Measurements from ENCODE around the gene NKD2. TPM values are rescaled to one million over a fixed set of nuclear protein-coding genes. Genes with fewer than 3 reads are reported as not detected.
A peak's percentile ranks its signal among the peaks of the same experiment; 100 is the strongest.
"Not testable (repeated sequence)": the region's sequence is repeated elsewhere in the genome, so short reads cannot be mapped to it uniquely, and the experiment has no call there.

NKD2 gene
- total and polyA plus RNA-seq, 9 donors, result 1.5 to 5.3 (median 2.3) TPM

- 66% methylated on average over 6 of the region's 6 CpGs for WGBS (ENCODE audit: insufficient coverage)
- Histone ChIP-seq H3K27me3 (ENCODE audit: control insufficient read depth, insufficient read depth, low read length) (peaks cover 26% of the 10 kb centered on the region), H3K4me1 (ENCODE audit: control insufficient read depth, insufficient read depth, low read length) (peaks cover 29% of the 10 kb centered on the region), H3K36me3 (ENCODE audit: control insufficient read depth, insufficient read depth, low read length) (no peaks in the 10 kb centered on the region), H3K27ac (ENCODE audit: low read length) (no peak overlapping the region), H3K4me3 (ENCODE audit: low read length) (no peak overlapping the region), H3K9me3 (replicated peaks; ENCODE audit: control insufficient read depth, low read depth, low read length) (no peaks in the 10 kb centered on the region)
- DNase-seq, result no peak
Measured at GRCh38 chr5:999032-999501, 9.5 kb upstream of the NKD2 start.

GRCh38 chr5:999724-1000123 is 8.9 kb upstream of the NKD2 start:
- H3K36me3 ChIP-seq (ENCODE audit: control insufficient read depth, insufficient read depth, low read length), result no peaks in the 10 kb centered on the region

GRCh38 chr5:1000329-1000728 is 8.3 kb upstream of the NKD2 start:
- peaks cover 37% of the 10 kb centered on the region for H3K27me3 ChIP-seq (ENCODE audit: control insufficient read depth, insufficient read depth, low read length)
- H3K4me3 ChIP-seq (ENCODE audit: low read length), result no peak overlapping the region
- WGBS (ENCODE audit: insufficient coverage), result 89% methylated on average over 9 of the region's 9 CpGs
- no peaks in the 10 kb centered on the region for H3K36me3 ChIP-seq (ENCODE audit: control insufficient read depth, insufficient read depth, low read length)
- no peak overlapping the region for H3K27ac ChIP-seq (ENCODE audit: low read length)
- no peaks in the 10 kb centered on the region for H3K9me3 ChIP-seq (replicated peaks; ENCODE audit: control insufficient read depth, low read depth, low read length)
- H3K4me1 ChIP-seq (ENCODE audit: control insufficient read depth, insufficient read depth, low read length), result peaks cover 30% of the 10 kb centered on the region
- DNase-seq, result no peak

More at GRCh38 chr5:999724-1000123, 8.9 kb upstream of the NKD2 start:
- no peak overlapping the region for H3K27ac ChIP-seq (ENCODE audit: low read length)
- no peak overlapping the region for H3K4me3 ChIP-seq (ENCODE audit: low read length)
- peaks cover 28% of the 10 kb centered on the region for H3K4me1 ChIP-seq (ENCODE audit: control insufficient read depth, insufficient read depth, low read length)
- 96% methylated on average over 3 of the region's 5 CpGs for WGBS (ENCODE audit: insufficient coverage)
- peaks cover 32% of the 10 kb centered on the region for H3K27me3 ChIP-seq (ENCODE audit: control insufficient read depth, insufficient read depth, low read length)
- DNase-seq, result no peak
- no peaks in the 10 kb centered on the region for H3K9me3 ChIP-seq (replicated peaks; ENCODE audit: control insufficient read depth, low read depth, low read length)

- H3K36me3 ChIP-seq (ENCODE audit: control insufficient read depth, insufficient read depth, low read length); DNase-seq; H3K9me3 ChIP-seq (replicated peaks; ENCODE audit: control insufficient read depth, low read depth, low read length); H3K4me3 ChIP-seq (ENCODE audit: low read length); H3K27ac ChIP-seq (ENCODE audit: low read length): not testable (repeated sequence)
- peaks cover 33% of the 10 kb centered on the region for H3K4me1 ChIP-seq (ENCODE audit: control insufficient read depth, insufficient read depth, low read length)
- WGBS (ENCODE audit: insufficient coverage), result 85% methylated on average over 5 of the region's 11 CpGs
- H3K27me3 ChIP-seq (ENCODE audit: control insufficient read depth, insufficient read depth, low read length), result peaks cover 42% of the 10 kb centered on the region
Measured at GRCh38 chr5:1000831-1001230, 7.8 kb upstream of the NKD2 start.

- Histone ChIP-seq H3K36me3 (ENCODE audit: control insufficient read depth, insufficient read depth, low read length) (no peaks in the 10 kb centered on the region), H3K27me3 (ENCODE audit: control insufficient read depth, insufficient read depth, low read length) (peaks cover 49% of the 10 kb centered on the region), H3K4me1 (ENCODE audit: control insufficient read depth, insufficient read depth, low read length) (peaks cover 33% of the 10 kb centered on the region), H3K9me3 (replicated peaks; ENCODE audit: control insufficient read depth, low read depth, low read length) (no peaks in the 10 kb centered on the region), H3K27ac (ENCODE audit: low read length) (no peak overlapping the region), H3K4me3 (ENCODE audit: low read length) (no peak overlapping the region)
- DNase-seq, result no peak
- 74% methylated on average over 13 of the region's 19 CpGs for WGBS (ENCODE audit: insufficient coverage)
Measured at GRCh38 chr5:1001406-1002270, 7.0 kb upstream of the NKD2 start.

GRCh38 chr5:1002271-1002546 is 6.4 kb upstream of the NKD2 start:
- Histone ChIP-seq H3K27ac (ENCODE audit: low read length) (no peak overlapping the region), H3K36me3 (ENCODE audit: control insufficient read depth, insufficient read depth, low read length) (no peaks in the 10 kb centered on the region), H3K4me3 (ENCODE audit: low read length) (no peak overlapping the region), H3K4me1 (ENCODE audit: control insufficient read depth, insufficient read depth, low read length) (peaks cover 29% of the 10 kb centered on the region), H3K27me3 (ENCODE audit: control insufficient read depth, insufficient read depth, low read length) (peaks cover 52% of the 10 kb centered on the region), H3K9me3 (replicated peaks; ENCODE audit: control insufficient read depth, low read depth, low read length) (no peaks in the 10 kb centered on the region)
- no peak for DNase-seq
- no CpG with 5 or more reads among the region's 4 CpGs for WGBS (ENCODE audit: insufficient coverage)

GRCh38 chr5:1002836-1003235 is 5.8 kb upstream of the NKD2 start:
- Histone ChIP-seq H3K27ac (ENCODE audit: low read length) (no peak overlapping the region), H3K4me3 (ENCODE audit: low read length) (no peak overlapping the region), H3K27me3 (ENCODE audit: control insufficient read depth, insufficient read depth, low read length) (peaks cover 56% of the 10 kb centered on the region), H3K36me3 (ENCODE audit: control insufficient read depth, insufficient read depth, low read length) (no peaks in the 10 kb centered on the region), H3K9me3 (replicated peaks; ENCODE audit: control insufficient read depth, low read depth, low read length) (no peaks in the 10 kb centered on the region), H3K4me1 (ENCODE audit: control insufficient read depth, insufficient read depth, low read length) (peaks cover 32% of the 10 kb centered on the region)
- DNase-seq, result no peak
- 86% methylated on average over 8 of the region's 13 CpGs for WGBS (ENCODE audit: insufficient coverage)

- H3K4me1 ChIP-seq (ENCODE audit: control insufficient read depth, insufficient read depth, low read length), result peaks cover 32% of the 10 kb centered on the region
- no peak for DNase-seq
- H3K27me3 ChIP-seq (ENCODE audit: control insufficient read depth, insufficient read depth, low read length), result peaks cover 60% of the 10 kb centered on the region
- no peaks in the 10 kb centered on the region for H3K36me3 ChIP-seq (ENCODE audit: control insufficient read depth, insufficient read depth, low read length)
- no peak overlapping the region for H3K4me3 ChIP-seq (ENCODE audit: low read length)
- H3K9me3 ChIP-seq (replicated peaks; ENCODE audit: control insufficient read depth, low read depth, low read length), result no peaks in the 10 kb centered on the region
- H3K27ac ChIP-seq (ENCODE audit: low read length), result no peak overlapping the region
- WGBS (ENCODE audit: insufficient coverage), result 61% methylated on average over 16 of the region's 21 CpGs
Measured at GRCh38 chr5:1003296-1003937, 5.2 kb upstream of the NKD2 start.

GRCh38 chr5:1004461-1005248 is 3.9 kb upstream of the NKD2 start:
- H3K4me3 ChIP-seq (ENCODE audit: low read length), result peak overlapping the region; percentile 44
- no peaks in the 10 kb centered on the region for H3K9me3 ChIP-seq (replicated peaks; ENCODE audit: control insufficient read depth, low read depth, low read length)
- H3K4me1 ChIP-seq (ENCODE audit: control insufficient read depth, insufficient read depth, low read length), result peaks cover 26% of the 10 kb centered on the region
- H3K36me3 ChIP-seq (ENCODE audit: control insufficient read depth, insufficient read depth, low read length), result no peaks in the 10 kb centered on the region
- peaks cover 61% of the 10 kb centered on the region for H3K27me3 ChIP-seq (ENCODE audit: control insufficient read depth, insufficient read depth, low read length)
- peak overlapping the region; percentile 24 for H3K27ac ChIP-seq (ENCODE audit: low read length)
- peak; percentile 86 for DNase-seq
- under 1% methylated on average over 58 of the region's 88 CpGs for WGBS (ENCODE audit: insufficient coverage)

Data from muscle of leg (tissue), 11 donors.